HepG2 (cell line): ENCODE measurements around the gene CD33. TPM values are rescaled to one million over a fixed set of nuclear protein-coding genes. Genes with fewer than 3 reads are reported as not detected.

Experiments used
- ATAC-seq: fragments of 200-7000 bp; cut with Tn5 transposase; 3 replicates; pipeline ENCODE4 v1.9.1; 2020; ENCODE audit warnings: mild to moderate bottlenecking, moderate library complexity
- BruUV-seq: library from RNA; stranded (reverse); fragments of 400-500 nt; replicated peaks from 2 replicates; lab custom pipeline; 2021; lab: Mats Ljungman, UMichigan
- CTCF ChIA-PET: fragments of 300-600 bp; formaldehyde crosslinking; extraction: SDS; loops from one replicate; lab custom pipeline; 2021; ENCODE audit warnings: low total read pairs, inconsistent platforms, low intra/inter-chr PET ratio; lab: Yijun Ruan, JAX
- POLR2A ChIA-PET: fragments of 350-600 bp; sonication (Branson Sonifier 250); formaldehyde crosslinking; loops from one replicate; lab custom pipeline; 2020; ENCODE audit warnings: antibody characterized with exemption, inconsistent platforms; lab: Yijun Ruan, JAX
- DNase-seq: peaks from one replicate; pipeline ENCODE4 v3.0.0-alpha.2; 2015; ENCODE audit warnings: low spot score
- FAIRE-seq: peaks from 3 replicates; lab custom pipeline; 2011; peaks lifted over from hg19 to GRCh38; lab: Jason Lieb, UNC
- H2AFZ ChIP-seq: one replicate; pipeline ENCODE4 v1.6.1; 2011; ENCODE audit warnings: low read length, inconsistent platforms
- H3K27ac ChIP-seq: fragments of 300-600 bp; 3 replicates; pipeline ENCODE4 v1.8.0; 2011; ENCODE audit warnings: mixed run types, mild to moderate bottlenecking, mixed read lengths, low read length, inconsistent platforms; ENCODE audit not compliant: insufficient read depth; ENCODE audit errors: extremely low read length
- H3K27me3 ChIP-seq, 2 experiments: fragments of 200-600 bp in 1 of 2; 2 replicates in 1 of 2; 3 replicates in 1 of 2; pipeline versions ENCODE4 v1.6.0 to v1.8.0; 2011; ENCODE audit warnings: low read length in 2 of 2, mild to moderate bottlenecking in 2 of 2, moderate library complexity in 2 of 2, inconsistent platforms in 1 of 2; ENCODE audit not compliant: insufficient read depth in 2 of 2, control insufficient read depth in 1 of 2
- H3K36me3 ChIP-seq, 2 experiments: fragments of 200-600 bp in 1 of 2; replicated peaks in 1 of 2; 2 replicates in 1 of 2; 3 replicates in 1 of 2; pipeline versions ENCODE4 v1.5.1 to v1.8.0; 2011; ENCODE audit warnings: low read length in 2 of 2, inconsistent platforms in 1 of 2; ENCODE audit not compliant: insufficient read depth in 2 of 2, control insufficient read depth in 1 of 2
- H3K4me1 ChIP-seq: 2 replicates; pipeline ENCODE4 v1.5.1; 2012; ENCODE audit warnings: low read length, inconsistent platforms; ENCODE audit not compliant: insufficient read depth
- H3K4me2 ChIP-seq: 2 replicates; pipeline ENCODE4 v1.6.0; 2011; ENCODE audit warnings: low read depth, low read length, inconsistent platforms
- H3K4me3 ChIP-seq, 3 experiments: fragments of 200-600 bp in 1 of 3; sonication (generic), shearing (Covaris generic) in 1 of 3; replicated peaks in 1 of 3; 2 replicates each; pipeline ENCODE4 v1.5.1; 2011 to 2016; ENCODE audit warnings: low read length in 3 of 3, inconsistent platforms in 2 of 3, low read depth in 2 of 3, mild to moderate bottlenecking in 2 of 3, control low read depth in 1 of 3, mixed read lengths in 1 of 3; ENCODE audit not compliant: insufficient read depth in 1 of 3
- H3K79me2 ChIP-seq: one replicate; pipeline ENCODE4 v1.6.1; 2011; ENCODE audit warnings: low read length, inconsistent platforms; ENCODE audit not compliant: insufficient read depth
- H3K9ac ChIP-seq: 2 replicates; pipeline ENCODE4 v1.6.0; 2011; ENCODE audit warnings: mild to moderate bottlenecking, low read depth, low read length, inconsistent platforms; ENCODE audit not compliant: insufficient read depth
- H3K9me3 ChIP-seq: 2 replicates; pipeline ENCODE4 v1.5.1; 2012; ENCODE audit warnings: mild to moderate bottlenecking, low read length
- H4K20me1 ChIP-seq: 2 replicates; pipeline ENCODE4 v1.6.0; 2011; ENCODE audit warnings: inconsistent platforms, mild to moderate bottlenecking, low read length, moderate library complexity; ENCODE audit not compliant: insufficient read depth
- CCDC6 ChIP-seq: sonication (generic); formaldehyde crosslinking; IDR thresholded peaks from 2 replicates; pipeline ENCODE4 v1.8.1; 2022; ENCODE audit warnings: mild to moderate bottlenecking, missing genetic modification reagents, moderate library complexity
- EEA1 ChIP-seq: sonication (generic); formaldehyde crosslinking; IDR thresholded peaks from 2 replicates; pipeline ENCODE4 v1.5.1; 2020; ENCODE audit warnings: mild to moderate bottlenecking, missing genetic modification reagents, borderline replicate concordance
- ELF4 ChIP-seq: sonication (generic); formaldehyde crosslinking; IDR thresholded peaks from 2 replicates; pipeline ENCODE4 v1.5.0; 2020; ENCODE audit warnings: missing genetic modification reagents, mild to moderate bottlenecking, moderate library complexity, borderline replicate concordance
- HMG20A ChIP-seq: IDR thresholded peaks from 2 replicates; pipeline ENCODE4 v1.6.1; 2016; ENCODE audit warnings: borderline replicate concordance
- MAFG ChIP-seq: sonication (generic); formaldehyde crosslinking; IDR thresholded peaks from 2 replicates; pipeline ENCODE4 v1.5.1; 2020; ENCODE audit warnings: mild to moderate bottlenecking, missing genetic modification reagents
- MIER3 ChIP-seq: IDR thresholded peaks from 2 replicates; pipeline ENCODE4 v1.6.1; 2016; ENCODE audit warnings: missing compliant biosample characterization, borderline replicate concordance
- MTF2 ChIP-seq: sonication (generic); formaldehyde crosslinking; IDR thresholded peaks from 2 replicates; pipeline ENCODE4 v1.5.0; 2020; ENCODE audit warnings: missing genetic modification reagents, borderline replicate concordance
- PLSCR1 ChIP-seq: sonication (generic); formaldehyde crosslinking; IDR thresholded peaks from 2 replicates; pipeline ENCODE4 v1.5.0; 2020; ENCODE audit warnings: missing genetic modification reagents, mild to moderate bottlenecking, borderline replicate concordance
- RCOR2 ChIP-seq: IDR thresholded peaks from 2 replicates; pipeline ENCODE4 v1.6.1; 2016; ENCODE audit warnings: missing biosample characterization, missing genetic modification reagents
- SNAPC2 ChIP-seq: sonication (generic); formaldehyde crosslinking; IDR thresholded peaks from 2 replicates; pipeline ENCODE4 v1.8.1; 2022; ENCODE audit warnings: mild to moderate bottlenecking, missing genetic modification reagents
- SNRNP70 ChIP-seq: fragments of 200-400 bp; formaldehyde crosslinking; IDR thresholded peaks from 2 replicates; pipeline ENCODE4 v1.6.1; 2017; ENCODE audit warnings: mild to moderate bottlenecking, low read depth, low read length, moderate library complexity
- TBL1XR1 ChIP-seq: fragments of 150-350 bp; IDR thresholded peaks from 2 replicates; pipeline ENCODE4 v1.6.1; 2014; ENCODE audit warnings: borderline replicate concordance, low read length; ENCODE audit not compliant: partially characterized antibody
- ZBTB1 ChIP-seq: sonication (generic); formaldehyde crosslinking; IDR thresholded peaks from 2 replicates; pipeline ENCODE4 v1.4.0; 2020; ENCODE audit warnings: missing genetic modification reagents, borderline replicate concordance
- ZBTB34 ChIP-seq: sonication (generic); formaldehyde crosslinking; IDR thresholded peaks from 2 replicates; pipeline ENCODE4 v1.8.0; 2022; ENCODE audit warnings: mild to moderate bottlenecking, missing genetic modification reagents
- ZBTB46 ChIP-seq: sonication (generic); formaldehyde crosslinking; IDR thresholded peaks from 2 replicates; pipeline ENCODE4 v1.4.0; 2020; ENCODE audit warnings: mild to moderate bottlenecking, missing genetic modification reagents, borderline replicate concordance
- ZNF44 ChIP-seq: sonication (generic); formaldehyde crosslinking; IDR thresholded peaks from 2 replicates; pipeline ENCODE4 v1.5.1; 2020; ENCODE audit warnings: mild to moderate bottlenecking, missing genetic modification reagents
- ZNF777 ChIP-seq: sonication (generic); formaldehyde crosslinking; IDR thresholded peaks from 2 replicates; pipeline ENCODE4 v1.4.0; 2020; ENCODE audit warnings: missing genetic modification reagents
- WGBS: methylation state at CpG from one replicate; pipeline ENCODE4 v1.1.6; 2017; ENCODE audit warnings: low lambda C conversion rate; 5-methylcytosine and 5-hydroxymethylcytosine counted together
- in situ Hi-C: cut with HindIII; loops from 2 replicates; pipeline ENCODE4 v1.10.0; 2017; ENCODE audit warnings: low pct_unique_long_range_greater_than_20kb; ENCODE audit not compliant: extremely low pct_ligation_motif_present
- intact Hi-C: fragments of 100-400 bp; cut with micrococcal nuclease; formaldehyde crosslinking; loops from one replicate; pipeline ENCODE4 v1.10.0; 2022; ENCODE audit not compliant: unreplicated experiment
- polyA plus RNA-seq, 8 experiments: library from polyadenylated mRNA; depleted of rRNA in 3 of 8; stranded (reverse) in 7 of 8; unstranded in 1 of 8; fragments of >200 nt; fragmentation: Illumina TruSeq in 4 of 8; extraction: Trizol in 4 of 8; gene quantifications; 2 replicates each; pipeline versions ENCODE4 v1.2.1 to v1.2.3, GENCODE V29; 2011 to 2016; ENCODE audit warnings: low read depth in 4 of 8, missing spikeins in 1 of 8, mixed read lengths in 1 of 8; ENCODE audit not compliant: insufficient read depth in 1 of 8
- total RNA-seq, 5 experiments: library from RNA; depleted of rRNA; stranded (reverse); fragments of >200 nt; fragmentation: Illumina TruSeq; extraction: Trizol; gene quantifications; 2 replicates each; pipeline ENCODE4 v1.2.3, GENCODE V29; 2016; ENCODE audit warnings: low read depth in 1 of 5

Gene CD33
- total and polyA plus RNA-seq, 2 of the 13 experiments (the other 11 are each of a cell fraction or from before 2014, with no cell fraction given): 0.29 TPM; not detected in 1

GRCh38 chr19:51185069-51185867 is 39.6 kb upstream of the CD33 start:
- 18% methylated on average over 19 of the region's 25 CpGs for WGBS
- FAIRE-seq: no peak
- H3K27me3 ChIP-seq: peaks cover 1 to 14% of the 10 kb centered on the region in 2 experiments; a peak in 3 of 5 replicates
- CTCF ChIA-PET: no interaction called here
- H4K20me1 ChIP-seq: no peaks in the 10 kb centered on the region
- BruUV-seq: no TSS peak
- no peak overlapping the region for H3K9ac ChIP-seq
- in situ Hi-C loops: no loop called here
- H3K27ac ChIP-seq: no peak overlapping the region
- POLR2A ChIA-PET: no interaction called here
- intact Hi-C loops: no loop called here
- H3K4me3 ChIP-seq: no peak overlapping the region
- ATAC-seq: no peak
- H3K36me3 ChIP-seq: no peaks in the 10 kb centered on the region
- no peaks in the 10 kb centered on the region for H3K79me2 ChIP-seq
- no peak for DNase-seq
- no peaks in the 10 kb centered on the region for H3K9me3 ChIP-seq
- no peak for TF ChIP-seq ZBTB1
- TF ChIP-seq ELF4: no peak
- TF ChIP-seq ZBTB34 (CRISPR knock-in tag): no peak
- TF ChIP-seq SNAPC2 (CRISPR knock-in tag): no peak
- no peak for TF ChIP-seq EEA1 (CRISPR knock-in tag)
- no peak for TF ChIP-seq ZNF44
- no peak for TF ChIP-seq HMG20A (CRISPR knock-in tag)
- TF ChIP-seq MAFG (CRISPR knock-in tag): no peak
- no peak for TF ChIP-seq ZNF777 (CRISPR knock-in tag)
- no peak for TF ChIP-seq MIER3
- TF ChIP-seq CCDC6 (CRISPR knock-in tag): no peak
- no peak for TF ChIP-seq MTF2 (CRISPR knock-in tag)
- TF ChIP-seq TBL1XR1: no peak
- TF ChIP-seq PLSCR1 (CRISPR knock-in tag): no peak
- no peak for TF ChIP-seq SNRNP70
- no peak for TF ChIP-seq RCOR2
- no peak for TF ChIP-seq ZBTB46
- no peaks in the 10 kb centered on the region for H3K4me1 ChIP-seq
- H2AFZ ChIP-seq: no peak overlapping the region
- H3K4me2 ChIP-seq: no peak overlapping the region
